Fibroblast of the conjunctiva (primary cell): ENCODE data around the gene SLC9A9.
A peak's percentile ranks its signal among the peaks of the same experiment; 100 is the strongest.

Source experiments
- DNase-seq: peaks from one replicate; pipeline ENCODE4 v3.0.0-alpha.2; 2010; ENCODE audit warnings: low read depth

The SLC9A9 gene

DNA sequence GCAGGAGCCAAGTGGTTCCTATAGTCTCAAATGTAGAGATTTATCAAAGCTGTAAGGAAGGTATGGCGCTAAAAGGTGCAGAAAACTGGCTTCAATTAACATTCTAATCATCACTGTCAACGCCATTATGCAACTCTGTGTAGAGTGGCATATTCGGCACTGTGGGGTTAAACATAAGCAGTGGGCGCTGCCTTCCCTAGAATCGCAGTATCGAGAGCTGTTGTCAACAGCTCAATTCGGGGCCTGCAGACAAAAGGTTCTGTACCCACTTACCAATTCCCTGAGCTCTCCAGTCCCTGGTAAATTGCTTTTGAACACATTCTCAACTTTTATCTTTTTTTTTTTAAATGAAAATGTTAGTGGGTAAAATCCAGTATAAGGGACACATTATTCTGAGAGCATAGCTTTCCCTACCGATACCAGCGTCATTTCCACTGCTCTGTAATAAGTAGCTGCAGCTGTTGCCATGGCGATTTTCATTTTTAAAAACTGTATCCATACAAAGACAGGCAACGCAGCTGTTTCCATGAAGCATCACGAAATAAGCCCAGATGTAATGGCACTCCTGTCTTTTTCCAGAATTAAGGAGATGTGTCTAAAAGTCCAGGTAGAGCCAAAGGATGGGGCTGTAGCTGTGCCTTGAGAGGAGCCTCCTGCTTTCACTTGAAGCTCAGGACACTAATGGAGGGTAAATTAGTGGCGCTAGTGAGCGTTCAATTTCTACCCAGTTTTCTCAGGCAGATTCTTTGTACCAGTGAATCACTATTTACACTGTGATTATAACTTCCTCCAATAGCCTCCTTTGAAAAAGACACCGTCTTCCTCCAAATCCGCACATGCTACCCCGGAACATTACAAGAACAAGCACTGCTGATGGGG is 250.3 kb downstream of the SLC9A9 start:
- DNase-seq: no peak

GRCh38 chr3:143596957-143597642 is 251.2 kb downstream of the SLC9A9 start:
- no peak for DNase-seq

GRCh38 chr3:143595456-143596077 is 252.7 kb downstream of the SLC9A9 start:
- no peak for DNase-seq

DNA sequence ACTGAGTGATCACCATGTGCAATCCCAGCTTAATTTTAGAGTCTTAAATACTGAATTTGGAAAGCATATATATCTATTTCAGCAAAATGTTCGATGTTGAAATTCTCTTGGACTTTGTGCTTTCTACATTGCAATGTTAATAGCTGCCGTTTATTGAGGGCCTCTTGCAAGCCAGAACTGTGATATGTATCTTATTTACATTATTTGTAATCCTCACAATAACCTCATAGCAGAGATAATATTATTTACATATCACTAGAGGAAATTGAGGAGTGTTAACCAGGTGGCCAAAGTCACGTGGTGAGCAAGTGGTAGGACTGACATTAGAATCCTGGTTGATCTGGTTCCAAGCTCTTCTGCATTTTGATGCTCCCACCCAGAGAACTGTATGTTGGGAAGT is 254.1 kb downstream of the SLC9A9 start:
- no peak for DNase-seq

GRCh38 chr3:143590660-143591059 is 257.6 kb downstream of the SLC9A9 start:
- DNase-seq: no peak

- DNase-seq: peak; percentile 44
Measured at GRCh38 chr3:143586576-143586975, 261.7 kb downstream of the SLC9A9 start.

DNA sequence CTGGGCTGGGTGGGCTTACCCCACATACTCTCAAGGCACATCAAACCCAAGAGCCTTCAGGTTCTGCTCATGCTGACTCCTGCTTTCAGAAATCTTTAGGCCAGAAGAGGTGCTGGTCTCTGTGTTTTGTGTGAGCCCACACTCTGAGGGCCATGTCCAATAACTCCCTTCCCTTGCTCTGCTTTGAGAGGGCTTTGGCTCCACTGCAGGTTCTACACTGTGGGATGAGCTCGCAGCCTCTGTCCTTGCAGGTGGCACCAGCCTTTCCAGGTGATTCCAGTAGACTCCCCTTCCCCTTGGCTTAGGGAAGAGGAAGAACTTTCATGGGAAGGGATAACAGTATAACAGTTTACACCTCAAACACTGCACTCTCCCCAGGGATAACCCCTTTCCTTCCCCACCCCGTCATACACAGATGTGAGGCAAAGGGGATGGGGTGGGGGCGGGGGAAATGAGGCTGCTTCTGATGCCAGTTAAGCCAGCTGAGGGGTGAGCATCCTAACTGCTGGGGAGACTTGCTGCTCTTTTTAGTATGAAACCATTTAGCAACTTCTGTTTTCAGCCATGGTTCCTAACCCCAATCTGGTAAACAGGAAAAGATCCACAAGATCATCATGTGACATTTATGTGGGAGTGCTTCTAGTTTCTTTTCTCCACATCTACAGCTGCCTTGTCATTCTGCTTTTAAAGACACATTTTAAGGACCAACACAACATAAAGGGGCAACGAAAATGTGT is 262.4 kb downstream of the SLC9A9 start:
- no peak for DNase-seq

DNA sequence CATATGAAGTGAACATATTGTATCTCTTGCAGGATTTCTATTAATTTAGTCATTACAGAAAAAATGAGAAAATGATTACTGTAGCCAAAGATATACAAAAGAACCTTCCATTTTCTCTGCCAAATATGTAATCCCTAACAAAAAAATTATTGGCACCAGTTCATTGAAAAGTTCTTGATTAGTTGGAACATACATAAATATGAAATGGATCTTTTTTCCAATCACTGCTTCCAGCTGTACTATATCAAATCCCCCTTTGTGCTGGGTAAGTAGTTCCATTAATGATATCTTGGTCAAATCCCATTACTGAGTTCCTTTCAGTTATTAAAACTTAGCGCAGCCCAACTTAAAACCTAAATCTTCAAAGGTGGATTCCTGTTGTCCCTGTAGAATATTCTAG is 263.8 kb downstream of the SLC9A9 start:
- no peak for DNase-seq

- no peak for DNase-seq
Measured at GRCh38 chr3:143581972-143582722, 266.1 kb downstream of the SLC9A9 start.

DNA sequence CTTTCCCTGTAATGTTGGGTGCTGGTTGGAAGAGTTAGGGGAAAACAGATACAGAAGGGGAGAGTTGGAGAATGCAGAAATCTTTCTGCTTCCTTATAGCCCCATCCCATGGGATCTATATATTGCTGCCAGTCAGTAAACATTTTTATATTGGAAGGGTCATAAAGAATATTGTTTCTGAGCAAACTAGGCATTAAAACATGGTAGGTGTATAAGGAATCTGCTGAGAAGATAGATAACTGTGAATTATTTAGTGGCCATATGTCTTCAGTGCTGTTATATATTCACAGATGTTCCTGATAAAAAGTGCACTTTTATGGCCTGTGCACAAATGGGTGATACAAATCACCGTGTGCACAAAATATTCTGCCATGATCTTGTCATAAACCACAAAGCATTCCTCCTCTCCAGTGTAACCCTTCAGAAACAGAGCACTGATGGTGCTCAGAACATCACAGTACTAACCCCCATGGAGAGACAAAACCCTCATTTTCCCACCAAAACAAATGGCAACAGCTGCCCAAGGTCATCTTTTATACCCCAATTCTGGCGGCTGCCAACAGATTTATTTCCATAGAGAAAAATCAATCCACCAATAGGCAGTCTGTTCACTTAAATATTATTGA is 269.3 kb downstream of the SLC9A9 start:
- DNase-seq: no peak

- DNase-seq: no peak
Measured at GRCh38 chr3:143576568-143577270, 271.5 kb downstream of the SLC9A9 start.

DNA sequence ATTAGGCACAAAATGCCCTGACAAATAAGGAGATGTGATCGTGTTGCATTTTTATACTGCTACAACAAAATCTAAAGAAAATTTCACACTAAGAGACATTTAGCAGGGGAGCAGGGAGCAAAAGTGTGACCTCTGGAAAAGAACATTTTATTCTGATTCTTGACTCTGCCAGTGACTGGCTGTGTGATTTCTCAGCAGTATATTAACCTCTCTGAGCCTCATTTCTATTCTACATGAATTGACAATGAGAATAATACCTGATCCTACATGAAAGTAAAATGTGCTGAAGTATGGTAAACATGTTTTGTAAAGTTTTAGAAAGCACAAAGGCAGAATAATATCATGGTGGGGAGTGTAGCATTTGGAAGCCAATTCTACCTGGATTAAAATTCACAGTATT is 273.3 kb downstream of the SLC9A9 start:
- no peak for DNase-seq

- DNase-seq: no peak
Measured at GRCh38 chr3:143573610-143574303, 274.5 kb downstream of the SLC9A9 start.

GRCh38 chr3:143571548-143571947 is 276.7 kb downstream of the SLC9A9 start:
- DNase-seq: no peak

GRCh38 chr3:143567823-143568222 is 280.4 kb downstream of the SLC9A9 start:
- no peak for DNase-seq

DNA sequence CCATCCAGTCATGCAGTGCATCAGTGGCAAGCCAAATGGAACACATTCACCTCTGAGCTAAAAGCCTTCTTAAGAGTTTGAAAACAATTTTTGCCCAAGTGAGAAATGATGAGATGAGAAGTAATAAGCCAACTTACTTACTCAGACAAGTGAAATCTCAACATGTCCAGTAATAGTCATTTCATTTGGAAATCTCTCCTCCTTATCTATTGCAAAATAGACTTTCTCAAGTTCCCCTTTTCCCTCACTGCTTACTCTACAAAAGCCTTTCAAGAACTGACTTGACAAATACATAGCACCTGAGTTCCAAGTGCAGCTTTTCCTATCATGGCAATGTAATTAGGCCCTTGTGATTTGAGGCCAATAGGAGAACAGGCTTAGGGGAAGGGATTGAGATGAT is 282.3 kb downstream of the SLC9A9 start:
- DNase-seq: no peak

GRCh38 chr3:143563786-143564185 is 284.5 kb downstream of the SLC9A9 start:
- no peak for DNase-seq

DNA sequence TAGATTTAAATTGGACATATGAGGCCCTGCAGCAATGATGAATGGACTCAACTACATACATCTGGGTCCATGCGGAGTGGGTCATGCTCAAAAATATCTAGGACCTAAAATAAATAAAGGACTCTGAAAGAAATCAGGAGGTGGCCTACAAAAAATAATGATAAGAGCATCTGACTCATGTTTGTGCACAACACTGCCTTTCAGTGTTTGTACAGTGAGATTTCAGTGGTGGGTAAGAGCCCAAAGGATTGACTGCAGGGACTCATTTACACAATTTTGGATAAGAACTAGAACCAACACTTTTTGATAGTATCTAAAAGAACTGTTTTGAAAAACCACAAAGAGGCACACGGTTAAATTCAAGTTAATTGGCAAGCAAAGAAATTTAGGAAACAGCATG is 285.5 kb downstream of the SLC9A9 start:
- no peak for DNase-seq

- no peak for DNase-seq
Measured at GRCh38 chr3:143559296-143559695, 289.0 kb downstream of the SLC9A9 start.

DNA sequence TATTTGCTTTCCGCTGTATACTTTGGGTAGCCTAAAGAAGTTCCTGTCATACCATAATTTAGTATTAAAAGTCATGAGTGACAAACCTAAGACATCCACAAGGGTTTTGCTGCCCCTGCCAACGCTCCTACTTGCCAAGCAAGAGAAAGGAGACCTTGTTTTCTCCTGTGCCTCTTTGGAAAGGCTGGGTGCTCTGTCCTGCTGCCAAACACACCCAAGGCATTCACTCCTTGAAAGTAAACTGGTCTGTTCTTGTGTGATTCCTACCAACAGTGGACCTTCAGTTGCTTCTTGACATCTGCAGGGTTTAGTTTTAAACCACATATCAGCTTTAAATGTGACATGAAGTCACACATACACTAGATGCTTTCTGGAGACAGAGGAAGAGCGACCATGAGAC is 295.4 kb downstream of the SLC9A9 start:
- no peak for DNase-seq
